Adrenal gland (tissue), 5 donors: ENCODE results near the gene SMAD3.

Source experiments
- POLR2A ChIP-seq, 2 donors: fragments of 450-650 bp; IDR thresholded peaks; one replicate each; pipeline ENCODE4 v1.6.1; 2017; ENCODE audit warnings: antibody characterized with exemption in 2 of 2, mild to moderate bottlenecking in 2 of 2, moderate library complexity in 1 of 2
- TF ChIP-seq, protein P1 (sequence below), 6 experiments: fragments of 450-650 bp in 4 of 6; fragments of 200-600 bp in 2 of 6; sonication (generic) in 1 of 6; IDR thresholded peaks; 1 replicate in 5 of 6; 2 replicates in 1 of 6; pipeline versions ENCODE4 v1.5.1 to v1.8.0; 2016 to 2021; ENCODE audit warnings: antibody characterized with exemption in 6 of 6, mild to moderate bottlenecking in 2 of 6, moderate library complexity in 1 of 6
- donor health status: DM: no; HTN: no; CAD: no.

DNA sequence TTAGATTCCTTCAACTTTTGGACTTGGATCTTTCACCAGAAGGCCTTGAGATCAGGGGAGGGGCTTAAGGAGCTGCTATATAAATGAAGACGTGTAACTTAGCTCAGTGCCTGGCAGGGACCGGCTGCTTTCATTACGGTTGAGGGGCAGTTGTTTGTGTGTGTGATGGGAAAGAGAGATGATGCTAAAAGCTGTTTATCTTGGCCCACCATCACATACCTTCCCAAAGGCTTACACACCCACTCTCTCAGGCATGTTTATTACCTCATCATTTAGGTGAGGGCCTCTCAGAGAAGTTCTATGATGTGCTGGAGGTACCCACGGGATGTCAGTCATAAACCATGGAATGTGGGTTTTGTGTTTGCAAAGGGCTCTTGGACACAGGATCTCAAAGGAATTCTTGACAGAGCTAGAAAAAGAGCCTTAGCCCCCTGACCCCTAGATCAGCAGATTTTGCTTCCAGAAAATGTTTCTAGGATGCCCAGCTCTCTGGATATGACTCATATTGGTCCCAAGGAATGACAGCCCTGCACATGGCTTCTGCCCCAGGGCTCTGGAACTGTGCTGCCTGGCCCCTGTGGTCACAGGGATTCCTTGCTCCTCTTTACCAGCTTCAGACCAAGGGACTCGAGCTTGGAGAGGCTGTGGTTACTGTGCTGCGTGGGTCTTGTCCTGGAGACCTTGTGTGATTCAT is 15.9 kb upstream of the SMAD3 start:
- TF ChIP-seq, protein P1, sequence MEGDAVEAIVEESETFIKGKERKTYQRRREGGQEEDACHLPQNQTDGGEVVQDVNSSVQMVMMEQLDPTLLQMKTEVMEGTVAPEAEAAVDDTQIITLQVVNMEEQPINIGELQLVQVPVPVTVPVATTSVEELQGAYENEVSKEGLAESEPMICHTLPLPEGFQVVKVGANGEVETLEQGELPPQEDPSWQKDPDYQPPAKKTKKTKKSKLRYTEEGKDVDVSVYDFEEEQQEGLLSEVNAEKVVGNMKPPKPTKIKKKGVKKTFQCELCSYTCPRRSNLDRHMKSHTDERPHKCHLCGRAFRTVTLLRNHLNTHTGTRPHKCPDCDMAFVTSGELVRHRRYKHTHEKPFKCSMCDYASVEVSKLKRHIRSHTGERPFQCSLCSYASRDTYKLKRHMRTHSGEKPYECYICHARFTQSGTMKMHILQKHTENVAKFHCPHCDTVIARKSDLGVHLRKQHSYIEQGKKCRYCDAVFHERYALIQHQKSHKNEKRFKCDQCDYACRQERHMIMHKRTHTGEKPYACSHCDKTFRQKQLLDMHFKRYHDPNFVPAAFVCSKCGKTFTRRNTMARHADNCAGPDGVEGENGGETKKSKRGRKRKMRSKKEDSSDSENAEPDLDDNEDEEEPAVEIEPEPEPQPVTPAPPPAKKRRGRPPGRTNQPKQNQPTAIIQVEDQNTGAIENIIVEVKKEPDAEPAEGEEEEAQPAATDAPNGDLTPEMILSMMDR (IDR thresholded peaks at IDR 0.05) = no peak
- no peak for TF ChIP-seq POLR2A (IDR thresholded peaks at IDR 0.05)
